ENCODE measurements around the gene MMP24. TPM values are rescaled to one million over a fixed set of nuclear protein-coding genes. Genes with fewer than 3 reads are reported as not detected.
A peak's percentile ranks its signal among the peaks of the same experiment; 100 is the strongest.

The MMP24 gene
- total RNA-seq, 2 experiments from 2014 or later: not detected

DNA sequence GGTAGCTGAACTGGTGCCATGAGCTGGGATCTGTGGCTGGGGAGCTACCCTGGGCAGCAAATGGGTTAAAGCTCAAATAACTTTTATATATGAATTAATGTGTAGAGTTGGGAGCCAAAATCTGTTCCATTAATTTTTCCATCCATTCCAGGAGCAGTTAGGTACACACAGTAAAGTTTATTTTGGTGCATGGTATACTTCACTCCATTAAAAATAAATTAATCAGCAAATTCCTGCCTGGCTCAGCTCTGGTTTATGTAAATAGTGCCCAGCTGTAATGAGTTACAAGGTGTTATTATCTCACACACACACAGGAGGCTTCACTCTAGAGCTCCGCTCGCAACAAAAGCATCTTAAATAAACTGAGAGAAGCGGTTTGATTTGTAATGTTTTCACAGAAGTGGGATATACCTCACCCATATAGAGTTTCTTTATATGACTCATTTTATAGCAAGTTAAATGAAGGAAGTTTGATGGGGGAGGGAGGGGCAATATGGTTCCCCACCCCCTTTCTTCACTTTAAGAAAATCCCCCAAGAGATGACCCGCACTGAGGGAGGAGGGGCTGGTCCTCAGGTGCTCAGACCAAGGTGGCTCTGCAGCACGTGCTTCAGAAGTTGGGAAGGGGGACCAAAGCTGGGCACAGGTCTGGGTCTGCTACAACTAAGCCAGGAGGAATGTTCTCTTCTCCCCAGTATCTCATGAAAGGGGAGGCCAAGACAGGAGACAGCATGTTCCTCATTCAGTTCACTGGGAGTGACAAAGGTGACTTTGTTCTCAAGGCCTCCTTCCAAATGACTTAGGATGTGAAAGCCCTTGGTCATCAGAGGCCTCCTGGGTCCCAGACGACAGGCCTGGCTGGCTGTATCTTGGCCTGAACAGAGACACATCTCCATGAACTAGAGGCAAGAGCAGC is 76.2 kb downstream of the MMP24 start:
- no peak overlapping the region for H3K4me3 ChIP-seq (ENCODE audit: low read depth, low read length, poor library complexity, severe bottlenecking)
- TF ChIP-seq, protein P1, sequence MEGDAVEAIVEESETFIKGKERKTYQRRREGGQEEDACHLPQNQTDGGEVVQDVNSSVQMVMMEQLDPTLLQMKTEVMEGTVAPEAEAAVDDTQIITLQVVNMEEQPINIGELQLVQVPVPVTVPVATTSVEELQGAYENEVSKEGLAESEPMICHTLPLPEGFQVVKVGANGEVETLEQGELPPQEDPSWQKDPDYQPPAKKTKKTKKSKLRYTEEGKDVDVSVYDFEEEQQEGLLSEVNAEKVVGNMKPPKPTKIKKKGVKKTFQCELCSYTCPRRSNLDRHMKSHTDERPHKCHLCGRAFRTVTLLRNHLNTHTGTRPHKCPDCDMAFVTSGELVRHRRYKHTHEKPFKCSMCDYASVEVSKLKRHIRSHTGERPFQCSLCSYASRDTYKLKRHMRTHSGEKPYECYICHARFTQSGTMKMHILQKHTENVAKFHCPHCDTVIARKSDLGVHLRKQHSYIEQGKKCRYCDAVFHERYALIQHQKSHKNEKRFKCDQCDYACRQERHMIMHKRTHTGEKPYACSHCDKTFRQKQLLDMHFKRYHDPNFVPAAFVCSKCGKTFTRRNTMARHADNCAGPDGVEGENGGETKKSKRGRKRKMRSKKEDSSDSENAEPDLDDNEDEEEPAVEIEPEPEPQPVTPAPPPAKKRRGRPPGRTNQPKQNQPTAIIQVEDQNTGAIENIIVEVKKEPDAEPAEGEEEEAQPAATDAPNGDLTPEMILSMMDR (conservative IDR thresholded peaks at IDR 0.05; ENCODE audit: low read length): no peak
- no peak for TF ChIP-seq EZH2phosphoT487 (IDR thresholded peaks at IDR 0.05; ENCODE audit: borderline replicate concordance, low read depth, low read length)
- ChIA-PET POLR2A (interaction anchor here (0.7 kb wide), 1 partner anchor 151 kb away, joined by 3 read pairs; no protein-coding TSS in a partner anchor), CTCF (ENCODE audit: unreplicated experiment) (interaction anchor here (0.6 kb wide), 1 partner anchor 237 kb away, joined by 3 read pairs; no protein-coding TSS in a partner anchor)
- no peaks in the 10 kb centered on the region; the same call in 1 of the 2 replicates for H3K36me3 ChIP-seq (ENCODE audit: insufficient read depth, low read length)
- no peaks in the 10 kb centered on the region for H4K20me1 ChIP-seq (ENCODE audit: insufficient read depth, low read length)
- no peaks in the 10 kb centered on the region for H3K9me2 ChIP-seq (ENCODE audit: insufficient read depth, low read length)
- no peak overlapping the region for H3K4me2 ChIP-seq (ENCODE audit: low read length)
- H3K4me1 ChIP-seq (ENCODE audit: insufficient read depth, low read length, poor library complexity, severe bottlenecking): peaks cover 5% of the 10 kb centered on the region
- intact Hi-C loops (cut with micrococcal nuclease; ENCODE audit: unreplicated experiment): no loop called here
- BruUV-seq (replicated peaks): TSS peak; percentile 47
- H3K27ac ChIP-seq (ENCODE audit: low read depth, low read length, poor library complexity, severe bottlenecking): no peak overlapping the region
- no peak for DNase-seq (ENCODE audit: low spot score)
- H3K79me2 ChIP-seq (ENCODE audit: insufficient read depth, low read depth, low read length): no peaks in the 10 kb centered on the region
- H3K9me3 ChIP-seq (ENCODE audit: low read length): no peaks in the 10 kb centered on the region
- H2AFZ ChIP-seq (ENCODE audit: low read length): no peak overlapping the region

DNA sequence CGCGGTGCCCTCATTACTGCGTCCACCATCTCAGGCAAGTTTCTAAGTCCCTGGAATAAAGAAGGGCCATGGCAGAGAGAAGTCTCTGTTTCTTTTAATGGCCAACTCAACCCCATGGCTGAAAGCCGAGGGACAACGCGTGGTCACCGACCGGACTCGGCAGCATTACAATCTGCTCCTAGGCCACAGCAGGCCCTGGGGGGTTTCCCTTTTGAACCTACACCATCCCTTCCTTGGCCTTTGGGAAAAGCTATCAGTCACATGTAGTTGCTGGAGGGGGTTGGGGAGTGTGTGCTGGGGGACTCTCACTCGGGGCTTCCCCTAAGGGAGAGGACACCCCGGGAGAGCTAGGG is 76.9 kb downstream of the MMP24 start:
- no peak for DNase-seq (ENCODE audit: low spot score)
- Histone ChIP-seq H3K9me3 (ENCODE audit: low read length) (no peaks in the 10 kb centered on the region), H3K79me2 (ENCODE audit: insufficient read depth, low read depth, low read length) (no peaks in the 10 kb centered on the region), H3K36me3 (ENCODE audit: insufficient read depth, low read length) (no peaks in the 10 kb centered on the region; the same call in 1 of the 2 replicates), H3K4me3 (ENCODE audit: low read depth, low read length, poor library complexity, severe bottlenecking) (no peak overlapping the region), H4K20me1 (ENCODE audit: insufficient read depth, low read length) (no peaks in the 10 kb centered on the region), H3K9me2 (ENCODE audit: insufficient read depth, low read length) (no peaks in the 10 kb centered on the region), H3K27ac (ENCODE audit: low read depth, low read length, poor library complexity, severe bottlenecking) (no peak overlapping the region), H3K4me1 (ENCODE audit: insufficient read depth, low read length, poor library complexity, severe bottlenecking) (peaks cover 5% of the 10 kb centered on the region), H2AFZ (ENCODE audit: low read length) (no peak overlapping the region), H3K4me2 (ENCODE audit: low read length) (no peak overlapping the region)
- intact Hi-C loops (cut with micrococcal nuclease; ENCODE audit: unreplicated experiment): no loop called here
- BruUV-seq (replicated peaks): no TSS peak
- POLR2A ChIA-PET: no interaction called here
- CTCF ChIA-PET (ENCODE audit: unreplicated experiment): interaction anchor here (0.6 kb wide), 1 partner anchor 238 kb away, joined by 3 read pairs; no protein-coding TSS in a partner anchor
- TF ChIP-seq EZH2phosphoT487 (IDR thresholded peaks at IDR 0.05; ENCODE audit: borderline replicate concordance, low read depth, low read length): no peak
- TF ChIP-seq, protein P1 (conservative IDR thresholded peaks at IDR 0.05; ENCODE audit: low read length): no peak
